Duodenal mucosa (tissue), 2 donors: ENCODE results near the gene UPK3A.

ENCODE experiments used
- H3K27ac ChIP-seq: one replicate; pipeline ENCODE4 v1.7.0; 2013; ENCODE audit warnings: low read depth, low read length
- H3K27me3 ChIP-seq, 2 donors: one replicate each; pipeline ENCODE4 v1.7.0; 2013; ENCODE audit warnings: low read length in 2 of 2, control low read depth in 1 of 2; ENCODE audit not compliant: insufficient read depth in 2 of 2, control insufficient read depth in 1 of 2
- H3K36me3 ChIP-seq, 2 donors: one replicate each; pipeline ENCODE4 v1.7.0; 2013; ENCODE audit warnings: low read length in 2 of 2, control low read depth in 1 of 2; ENCODE audit not compliant: insufficient read depth in 2 of 2, control insufficient read depth in 1 of 2
- H3K4me1 ChIP-seq, 2 donors: one replicate each; pipeline ENCODE4 v1.7.0; 2013; ENCODE audit warnings: low read length in 2 of 2, control low read depth in 1 of 2; ENCODE audit not compliant: insufficient read depth in 2 of 2, control insufficient read depth in 1 of 2
- H3K4me3 ChIP-seq, 2 donors: one replicate each; pipeline ENCODE4 v1.7.0; 2013; ENCODE audit warnings: low read length in 2 of 2, low read depth in 1 of 2
- H3K9ac ChIP-seq, 2 donors: one replicate each; pipeline ENCODE4 v1.7.0; 2013; ENCODE audit warnings: low read length in 2 of 2, low read depth in 1 of 2
- H3K9me3 ChIP-seq, 2 donors: one replicate each; pipeline ENCODE4 v1.7.0; 2013; ENCODE audit warnings: low read length in 2 of 2, control low read depth in 1 of 2; ENCODE audit not compliant: control insufficient read depth in 1 of 2

The UPK3A gene

DNA sequence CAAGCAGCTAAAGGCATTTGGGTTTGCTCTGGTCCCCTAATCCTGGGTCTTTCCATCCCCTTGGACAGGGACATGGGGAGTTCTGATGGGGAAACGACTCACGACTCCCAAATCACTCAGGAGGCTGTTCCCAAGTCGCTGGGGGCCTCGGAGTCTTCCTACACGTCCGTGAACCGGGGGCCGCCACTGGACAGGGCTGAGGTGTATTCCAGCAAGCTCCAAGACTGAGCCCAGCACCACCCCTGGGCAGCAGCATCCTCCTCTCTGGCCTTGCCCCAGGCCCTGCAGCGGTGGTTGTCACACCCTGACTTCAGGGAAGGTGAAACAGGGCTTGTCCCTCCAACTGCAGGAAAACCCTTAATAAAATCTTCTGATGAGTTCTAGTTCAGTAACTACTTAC lies 10.7 kb downstream of the UPK3A start:
- no peak overlapping the region for H3K4me3 ChIP-seq
- H3K36me3 ChIP-seq, result no peaks in the 10 kb centered on the region
- H3K4me1 ChIP-seq, result peaks cover under 1 to 7% of the 10 kb centered on the region in 2 donors
- H3K9me3 ChIP-seq, result no peaks in the 10 kb centered on the region
- H3K27me3 ChIP-seq, result no peaks in the 10 kb centered on the region
- no peak overlapping the region for H3K9ac ChIP-seq
- no peak overlapping the region for H3K27ac ChIP-seq

GRCh38 chr22:45296628-45297297 lies 12.0 kb downstream of the UPK3A start:
- Histone ChIP-seq H3K4me1 (peaks cover 0 to under 1% of the 10 kb centered on the region in 2 donors), H3K9me3 (no peaks in the 10 kb centered on the region), H3K9ac (no peak overlapping the region), H3K36me3 (no peaks in the 10 kb centered on the region), H3K27ac (no peak overlapping the region), H3K4me3 (no peak overlapping the region), H3K27me3 (no peaks in the 10 kb centered on the region)

DNA sequence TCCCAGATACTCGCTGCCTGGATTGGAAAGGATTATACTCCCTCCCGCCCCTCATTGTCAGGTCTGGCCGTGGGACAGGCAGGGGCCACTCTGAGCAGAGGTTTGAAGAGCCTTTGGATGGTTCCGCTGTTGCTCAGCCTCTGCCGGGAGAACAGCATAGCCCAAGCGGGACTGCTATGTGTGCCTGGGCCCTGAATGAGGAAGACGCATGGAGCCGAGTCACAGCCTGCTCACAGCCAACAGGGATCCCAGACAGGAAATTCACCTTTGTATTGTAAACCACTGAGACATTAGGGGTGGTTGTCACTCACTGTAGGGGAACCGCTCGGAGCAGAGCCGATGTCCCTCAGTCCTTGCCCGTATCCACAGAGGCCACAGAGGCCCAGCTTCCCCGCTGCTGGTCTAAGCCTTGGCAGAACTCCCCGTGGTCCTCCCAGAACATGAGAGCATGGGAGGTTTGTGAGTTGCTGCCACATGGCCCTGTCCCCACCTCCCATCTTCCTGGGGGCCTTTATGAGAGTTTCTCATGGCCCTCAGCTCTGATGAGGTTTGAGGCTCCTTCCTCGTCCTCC lies 14.3 kb downstream of the UPK3A start:
- H3K9ac ChIP-seq, result no peak overlapping the region
- H3K27ac ChIP-seq, result no peak overlapping the region
- no peaks in the 10 kb centered on the region for H3K27me3 ChIP-seq
- H3K4me3 ChIP-seq, result no peak overlapping the region
- no peaks in the 10 kb centered on the region for H3K36me3 ChIP-seq
- H3K4me1 ChIP-seq, result peaks cover 0 to 3% of the 10 kb centered on the region in 2 donors
- no peaks in the 10 kb centered on the region for H3K9me3 ChIP-seq

DNA sequence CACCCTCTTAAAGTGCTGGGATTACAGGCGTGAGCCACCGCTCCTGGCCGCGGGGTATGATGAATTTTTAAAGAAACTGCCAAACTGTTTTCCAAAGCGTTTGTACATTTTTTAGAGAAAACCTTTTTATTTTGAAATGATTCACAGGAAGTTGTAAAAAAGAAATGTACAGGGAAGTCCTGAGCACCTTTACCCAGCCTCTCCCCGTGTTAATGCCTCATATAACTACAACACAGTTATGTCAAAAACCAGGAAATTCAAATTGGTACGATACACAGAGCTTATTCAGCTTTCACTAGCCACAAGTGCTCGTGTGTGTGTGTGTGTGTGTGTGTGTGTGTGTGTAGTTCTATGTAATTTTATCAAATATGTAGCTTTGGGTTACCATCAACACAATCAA lies 18.0 kb downstream of the UPK3A start:
- Histone ChIP-seq H3K36me3 (no peaks in the 10 kb centered on the region), H3K9ac (no peak overlapping the region), H3K27me3 (no peaks in the 10 kb centered on the region), H3K4me1 (peaks cover 3 to 4% of the 10 kb centered on the region in 2 donors), H3K27ac (no peak overlapping the region), H3K9me3 (no peaks in the 10 kb centered on the region), H3K4me3 (no peak overlapping the region)

GRCh38 chr22:45303181-45303580 lies 18.4 kb downstream of the UPK3A start:
- H3K9ac ChIP-seq, result no peak overlapping the region
- no peaks in the 10 kb centered on the region for H3K27me3 ChIP-seq
- H3K27ac ChIP-seq, result no peak overlapping the region
- peaks cover 3 to 4% of the 10 kb centered on the region in 2 donors for H3K4me1 ChIP-seq
- H3K36me3 ChIP-seq, result no peaks in the 10 kb centered on the region
- H3K9me3 ChIP-seq, result no peaks in the 10 kb centered on the region
- no peak overlapping the region for H3K4me3 ChIP-seq

GRCh38 chr22:45304971-45305370 lies 20.2 kb downstream of the UPK3A start:
- Histone ChIP-seq H3K27ac (no peak overlapping the region), H3K4me3 (no peak overlapping the region), H3K36me3 (no peaks in the 10 kb centered on the region), H3K9ac (no peak overlapping the region), H3K4me1 (peaks cover 9 to 11% of the 10 kb centered on the region in 2 donors), H3K27me3 (no peaks in the 10 kb centered on the region), H3K9me3 (no peaks in the 10 kb centered on the region)

- Histone ChIP-seq H3K27ac (no peak overlapping the region), H3K9ac (no peak overlapping the region), H3K36me3 (no peaks in the 10 kb centered on the region), H3K4me3 (no peak overlapping the region), H3K9me3 (no peaks in the 10 kb centered on the region), H3K27me3 (no peaks in the 10 kb centered on the region), H3K4me1 (peaks cover 9 to 13% of the 10 kb centered on the region in 2 donors)
These were observed 20.8 kb downstream of the UPK3A start for GRCh38 chr22:45305456-45306075.

GRCh38 chr22:45306139-45306538 lies 21.4 kb downstream of the UPK3A start:
- Histone ChIP-seq H3K27me3 (no peaks in the 10 kb centered on the region), H3K9ac (no peak overlapping the region), H3K36me3 (no peaks in the 10 kb centered on the region), H3K9me3 (no peaks in the 10 kb centered on the region), H3K4me3 (no peak overlapping the region), H3K4me1 (peaks cover 9 to 19% of the 10 kb centered on the region in 2 donors), H3K27ac (no peak overlapping the region)

DNA sequence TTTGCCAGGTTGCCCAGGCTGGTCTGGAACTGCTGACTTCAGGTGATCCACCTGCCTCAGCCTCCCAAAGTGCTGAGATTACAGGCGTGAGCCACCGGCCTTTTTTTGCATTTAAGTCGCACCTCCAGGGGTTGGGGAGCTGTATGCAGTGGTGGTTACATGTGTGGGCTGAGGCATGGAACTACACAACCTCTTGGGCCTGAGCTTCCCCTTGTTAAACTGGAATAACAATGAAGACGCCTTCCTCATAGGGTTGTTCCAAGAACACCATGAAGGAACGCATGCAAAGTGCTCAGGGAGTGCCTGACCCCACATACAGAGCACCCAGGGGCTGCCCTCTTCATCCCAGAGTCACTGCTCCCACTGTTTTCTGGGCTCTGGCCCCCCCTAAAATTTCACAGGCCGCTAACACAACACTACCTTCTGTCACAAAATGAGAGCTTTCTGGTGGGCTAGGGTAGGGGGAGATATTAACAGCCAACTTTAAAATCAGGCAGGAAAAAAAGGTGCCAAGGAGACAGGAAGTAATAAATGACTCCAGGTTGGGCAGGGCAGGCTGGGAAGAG lies 23.7 kb downstream of the UPK3A start:
- H3K9me3 ChIP-seq, result no peaks in the 10 kb centered on the region
- no peaks in the 10 kb centered on the region for H3K36me3 ChIP-seq
- no peaks in the 10 kb centered on the region for H3K27me3 ChIP-seq
- H3K27ac ChIP-seq, result no peak overlapping the region
- H3K4me1 ChIP-seq, result peaks cover 9 to 19% of the 10 kb centered on the region in 2 donors
- peak overlapping the region in 1 of 2 donors; percentile 58 for H3K4me3 ChIP-seq
- no peak overlapping the region for H3K9ac ChIP-seq

DNA sequence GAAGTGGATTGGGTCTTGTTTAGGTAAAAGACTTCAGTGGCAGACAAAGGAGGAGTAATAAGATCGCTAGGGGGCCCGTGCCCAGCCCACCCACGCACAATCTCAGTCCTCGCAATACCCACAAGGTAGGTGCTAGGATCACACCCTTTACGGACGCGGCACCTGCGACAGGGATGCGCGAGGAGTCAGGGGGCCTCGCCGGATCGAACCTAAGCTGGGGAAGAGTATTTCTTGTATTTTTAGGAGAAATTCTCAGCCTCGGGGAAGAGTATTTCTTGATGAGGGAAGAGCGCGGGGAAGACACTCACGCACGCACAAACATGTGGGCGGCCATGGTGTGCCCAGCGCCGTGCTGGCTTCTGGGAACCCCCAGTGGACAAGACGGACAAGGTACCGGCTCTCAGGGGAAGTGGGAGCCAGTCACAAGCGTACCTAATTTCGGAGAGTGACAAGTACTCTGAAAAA lies 24.2 kb downstream of the UPK3A start:
- no peaks in the 10 kb centered on the region for H3K36me3 ChIP-seq
- no peaks in the 10 kb centered on the region for H3K27me3 ChIP-seq
- peaks cover 9 to 22% of the 10 kb centered on the region in 2 donors for H3K4me1 ChIP-seq
- H3K4me3 ChIP-seq, result peak overlapping the region; percentile 58 to 65
- no peaks in the 10 kb centered on the region for H3K9me3 ChIP-seq
- peak overlapping the region; percentile 58 to 60 for H3K9ac ChIP-seq
- peak overlapping the region; percentile 28 for H3K27ac ChIP-seq
